Measurements from ENCODE around the gene OR2S2. TPM values are rescaled to one million over a fixed set of nuclear protein-coding genes. Genes with fewer than 3 reads are reported as not detected.
"Not testable (repeated sequence)": the region's sequence is repeated elsewhere in the genome, so short reads cannot be mapped to it uniquely, and the experiment has no call there.

OR2S2 gene
- total RNA-seq, 3 donors from 2014 or later, result not detected

DNA sequence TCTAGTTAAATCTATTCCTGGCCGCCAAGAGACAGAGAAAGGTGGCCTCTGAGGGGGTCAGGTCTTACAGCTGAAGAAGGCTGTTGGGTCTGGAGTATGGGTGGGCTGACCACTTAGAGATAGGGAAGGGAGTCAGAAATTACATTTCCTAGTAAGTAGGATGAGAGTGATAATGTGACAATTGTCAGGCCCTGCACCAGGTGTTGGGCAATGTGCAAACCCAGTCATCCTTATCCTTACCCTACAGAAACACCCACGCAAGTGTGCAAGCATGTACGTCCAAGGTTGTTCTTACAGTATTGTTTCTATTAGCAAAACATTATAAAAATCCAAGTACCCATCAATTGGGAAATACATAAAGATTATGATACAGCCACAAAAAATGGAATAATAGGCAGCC, 39.2 kb downstream of the OR2S2 start:
- Histone ChIP-seq H3K27me3 (no peaks in the 10 kb centered on the region), H3K36me3 (no peaks in the 10 kb centered on the region), H3K9me3 (no peaks in the 10 kb centered on the region), H3K4me1 (peaks cover 7 to 9% of the 10 kb centered on the region in 2 donors), H3K4me3 (no peak overlapping the region), H3K27ac (peak overlapping the region; percentile 15 to 61)
- DNase-seq (ENCODE audit: low spot score in 2 of 2), result no peak
- no peak for TF ChIP-seq POLR2A (IDR thresholded peaks at IDR 0.05)
- TF ChIP-seq POLR2AphosphoS5 (IDR thresholded peaks at IDR 0.05), result no peak
- TF ChIP-seq, protein P1, sequence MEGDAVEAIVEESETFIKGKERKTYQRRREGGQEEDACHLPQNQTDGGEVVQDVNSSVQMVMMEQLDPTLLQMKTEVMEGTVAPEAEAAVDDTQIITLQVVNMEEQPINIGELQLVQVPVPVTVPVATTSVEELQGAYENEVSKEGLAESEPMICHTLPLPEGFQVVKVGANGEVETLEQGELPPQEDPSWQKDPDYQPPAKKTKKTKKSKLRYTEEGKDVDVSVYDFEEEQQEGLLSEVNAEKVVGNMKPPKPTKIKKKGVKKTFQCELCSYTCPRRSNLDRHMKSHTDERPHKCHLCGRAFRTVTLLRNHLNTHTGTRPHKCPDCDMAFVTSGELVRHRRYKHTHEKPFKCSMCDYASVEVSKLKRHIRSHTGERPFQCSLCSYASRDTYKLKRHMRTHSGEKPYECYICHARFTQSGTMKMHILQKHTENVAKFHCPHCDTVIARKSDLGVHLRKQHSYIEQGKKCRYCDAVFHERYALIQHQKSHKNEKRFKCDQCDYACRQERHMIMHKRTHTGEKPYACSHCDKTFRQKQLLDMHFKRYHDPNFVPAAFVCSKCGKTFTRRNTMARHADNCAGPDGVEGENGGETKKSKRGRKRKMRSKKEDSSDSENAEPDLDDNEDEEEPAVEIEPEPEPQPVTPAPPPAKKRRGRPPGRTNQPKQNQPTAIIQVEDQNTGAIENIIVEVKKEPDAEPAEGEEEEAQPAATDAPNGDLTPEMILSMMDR (IDR thresholded peaks at IDR 0.05), result no peak
- intact Hi-C loops (cut with DNase I; ENCODE audit: low total_unique reads), result no loop called here

DNA sequence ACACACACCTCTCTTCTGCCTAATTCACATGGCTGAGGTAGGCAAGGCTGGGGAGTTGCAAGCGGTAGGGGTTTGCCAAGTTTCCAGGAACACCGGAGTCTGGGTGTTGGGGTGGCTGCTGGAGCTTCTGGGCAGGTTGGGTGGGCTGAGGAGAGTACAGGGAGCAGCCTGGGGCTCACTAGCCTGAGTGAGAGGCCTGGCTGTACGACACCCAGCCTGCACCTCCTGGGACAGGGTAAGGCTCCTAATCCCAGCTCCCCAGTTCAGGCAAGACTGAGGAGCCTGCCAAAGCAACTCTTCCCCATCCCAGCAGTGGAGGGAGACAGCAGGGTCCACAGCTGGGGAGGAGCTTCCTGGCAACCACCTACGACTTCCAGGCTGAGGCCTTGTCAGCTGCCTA, 40.7 kb downstream of the OR2S2 start:
- Histone ChIP-seq H3K36me3 (no peaks in the 10 kb centered on the region), H3K27me3 (no peaks in the 10 kb centered on the region), H3K4me1 (peaks cover 0 to 5% of the 10 kb centered on the region in 2 donors), H3K27ac (peak overlapping the region; percentile 77 to 90), H3K9me3 (no peaks in the 10 kb centered on the region), H3K4me3 (no peak overlapping the region)
- intact Hi-C loops (cut with DNase I; ENCODE audit: low total_unique reads), result no loop called here
- DNase-seq (ENCODE audit: low spot score in 2 of 2), result no peak
- TF ChIP-seq POLR2AphosphoS5 (IDR thresholded peaks at IDR 0.05) (no peak), POLR2A (IDR thresholded peaks at IDR 0.05) (no peak)
- TF ChIP-seq, protein P1 (IDR thresholded peaks at IDR 0.05), result no peak

DNA sequence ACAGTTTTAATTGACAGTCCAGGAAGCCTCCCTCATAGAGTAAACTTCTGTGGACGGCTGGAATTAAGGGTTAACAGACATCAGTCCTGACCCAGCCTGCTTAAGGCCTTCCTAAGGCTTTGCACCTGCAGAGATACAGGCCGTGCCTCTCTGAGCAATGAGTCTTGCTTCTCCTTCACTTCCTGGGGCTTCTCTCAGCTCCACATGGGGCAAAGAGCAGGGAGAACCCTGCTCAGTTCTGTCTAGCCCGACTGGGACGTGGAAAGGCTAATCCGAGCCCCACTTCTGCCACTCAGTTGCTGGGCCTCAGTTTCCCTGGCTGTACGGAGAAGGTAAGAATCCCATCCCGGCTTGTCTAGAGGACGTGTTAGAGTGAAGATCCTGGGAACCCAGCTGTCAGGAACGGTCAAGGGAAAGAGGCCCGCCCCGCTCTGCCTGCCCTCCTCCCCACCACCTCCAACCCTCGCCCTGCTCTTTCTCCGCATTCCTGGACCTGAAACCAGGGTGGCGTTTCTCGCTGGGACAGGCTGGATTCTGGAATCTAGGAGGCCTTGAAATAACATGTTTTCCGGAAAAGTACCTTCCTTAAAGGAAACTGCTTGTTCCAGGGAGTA, 42.2 kb downstream of the OR2S2 start:
- Histone ChIP-seq H3K36me3 (no peaks in the 10 kb centered on the region), H3K9me3 (no peaks in the 10 kb centered on the region), H3K27me3 (no peaks in the 10 kb centered on the region), H3K4me3 (peak overlapping the region in 1 of 3 donors; percentile 31), H3K4me1 (peaks cover 0 to 5% of the 10 kb centered on the region in 2 donors), H3K27ac (peak overlapping the region; percentile 77 to 90)
- intact Hi-C loops (cut with DNase I; ENCODE audit: low total_unique reads), result no loop called here
- TF ChIP-seq POLR2A (IDR thresholded peaks at IDR 0.05) (no peak), POLR2AphosphoS5 (IDR thresholded peaks at IDR 0.05) (no peak)
- TF ChIP-seq, protein P1 (IDR thresholded peaks at IDR 0.05), result no peak
- DNase-seq (ENCODE audit: low spot score in 2 of 2), result peak in 1 of 2 donors; percentile 83

DNA sequence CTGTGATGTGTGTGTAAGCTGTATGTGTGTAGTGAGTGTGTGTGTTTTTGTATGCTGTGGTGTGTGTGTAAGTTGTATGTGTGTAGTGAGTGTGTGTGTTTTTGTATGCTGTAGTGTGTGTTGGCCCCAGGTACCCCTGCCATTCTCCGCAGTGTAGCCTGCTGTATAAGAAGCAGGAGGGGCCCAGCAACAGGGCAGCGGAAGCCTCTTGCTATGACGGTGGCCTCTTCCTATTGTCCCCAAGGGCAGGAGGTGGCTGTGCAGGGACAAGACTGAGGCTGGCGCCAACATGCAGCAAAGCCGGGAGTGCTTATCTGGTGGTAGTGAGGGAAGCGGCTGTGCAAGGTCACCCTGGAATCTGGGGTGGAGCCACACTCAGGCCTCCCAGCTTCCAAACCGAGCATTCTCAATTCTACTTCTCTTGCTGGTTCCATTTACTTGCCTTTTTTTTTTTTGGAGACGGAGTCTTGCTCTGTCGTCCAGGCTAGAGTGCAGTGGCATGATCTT, 43.6 kb downstream of the OR2S2 start:
- H3K4me3 ChIP-seq, result no peak overlapping the region
- intact Hi-C loops (cut with DNase I; ENCODE audit: low total_unique reads), result loop anchor here (5.0 kb wide), 1 partner anchor 1792 kb away; no protein-coding TSS in a partner anchor
- no peaks in the 10 kb centered on the region for H3K9me3 ChIP-seq
- DNase-seq (ENCODE audit: low spot score in 2 of 2), result peak in 1 of 2 donors; percentile 88
- H3K27ac ChIP-seq, result peak overlapping the region; percentile 77 to 90
- peaks cover 5 to 19% of the 10 kb centered on the region in 2 donors for H3K4me1 ChIP-seq
- no peaks in the 10 kb centered on the region for H3K27me3 ChIP-seq
- no peaks in the 10 kb centered on the region for H3K36me3 ChIP-seq
- TF ChIP-seq, protein P1 (IDR thresholded peaks at IDR 0.05), result no peak
- TF ChIP-seq POLR2A (IDR thresholded peaks at IDR 0.05), result no peak
- peak; percentile 25 to 46 (median 33) for TF ChIP-seq POLR2AphosphoS5 (IDR thresholded peaks at IDR 0.05)

DNA sequence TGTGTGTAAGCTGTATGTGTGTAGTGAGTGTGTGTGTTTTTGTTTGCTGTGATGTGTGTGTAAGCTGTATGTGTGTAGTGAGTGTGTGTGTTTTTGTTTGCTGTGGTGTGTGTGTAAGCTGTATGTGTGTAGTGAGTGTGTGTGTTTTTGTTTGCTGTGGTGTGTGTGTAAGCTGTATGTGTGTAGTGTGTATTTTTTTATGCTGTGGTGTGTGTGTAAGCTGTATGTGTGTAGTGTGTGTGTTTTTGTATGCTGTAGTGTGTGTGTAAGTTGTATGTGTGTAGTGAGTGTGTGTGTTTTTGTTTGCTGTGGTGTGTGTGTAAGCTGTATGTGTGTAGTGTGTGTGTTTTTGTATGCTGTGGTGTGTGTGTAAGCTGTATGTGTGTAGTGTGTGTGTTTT, 44.5 kb downstream of the OR2S2 start:
- H3K36me3 ChIP-seq; DNase-seq (ENCODE audit: low spot score in 2 of 2); H3K9me3 ChIP-seq; H3K27me3 ChIP-seq; H3K4me3 ChIP-seq: not testable (repeated sequence)
- Histone ChIP-seq H3K27ac (peak overlapping the region in 1 of 2 donors; percentile 48), H3K4me1 (peaks cover 15 to 28% of the 10 kb centered on the region in 2 donors)
- intact Hi-C loops (cut with DNase I; ENCODE audit: low total_unique reads), result loop anchor here (5.0 kb wide), 1 partner anchor 1791 kb away; no protein-coding TSS in a partner anchor
